GM12801 (cell line): Measurements from ENCODE around the gene TSPO.

Experiments used
- TF ChIP-seq, protein P1 (sequence below): IDR thresholded peaks from one replicate; pipeline ENCODE4 v1.5.1; 2011; ENCODE audit warnings: control low read depth; ENCODE audit not compliant: insufficient read length; ENCODE audit errors: extremely low read depth

Gene TSPO

GRCh38 chr22:43173566-43173965, 22.2 kb downstream of the TSPO start:
- TF ChIP-seq, protein P1, sequence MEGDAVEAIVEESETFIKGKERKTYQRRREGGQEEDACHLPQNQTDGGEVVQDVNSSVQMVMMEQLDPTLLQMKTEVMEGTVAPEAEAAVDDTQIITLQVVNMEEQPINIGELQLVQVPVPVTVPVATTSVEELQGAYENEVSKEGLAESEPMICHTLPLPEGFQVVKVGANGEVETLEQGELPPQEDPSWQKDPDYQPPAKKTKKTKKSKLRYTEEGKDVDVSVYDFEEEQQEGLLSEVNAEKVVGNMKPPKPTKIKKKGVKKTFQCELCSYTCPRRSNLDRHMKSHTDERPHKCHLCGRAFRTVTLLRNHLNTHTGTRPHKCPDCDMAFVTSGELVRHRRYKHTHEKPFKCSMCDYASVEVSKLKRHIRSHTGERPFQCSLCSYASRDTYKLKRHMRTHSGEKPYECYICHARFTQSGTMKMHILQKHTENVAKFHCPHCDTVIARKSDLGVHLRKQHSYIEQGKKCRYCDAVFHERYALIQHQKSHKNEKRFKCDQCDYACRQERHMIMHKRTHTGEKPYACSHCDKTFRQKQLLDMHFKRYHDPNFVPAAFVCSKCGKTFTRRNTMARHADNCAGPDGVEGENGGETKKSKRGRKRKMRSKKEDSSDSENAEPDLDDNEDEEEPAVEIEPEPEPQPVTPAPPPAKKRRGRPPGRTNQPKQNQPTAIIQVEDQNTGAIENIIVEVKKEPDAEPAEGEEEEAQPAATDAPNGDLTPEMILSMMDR: no peak

DNA sequence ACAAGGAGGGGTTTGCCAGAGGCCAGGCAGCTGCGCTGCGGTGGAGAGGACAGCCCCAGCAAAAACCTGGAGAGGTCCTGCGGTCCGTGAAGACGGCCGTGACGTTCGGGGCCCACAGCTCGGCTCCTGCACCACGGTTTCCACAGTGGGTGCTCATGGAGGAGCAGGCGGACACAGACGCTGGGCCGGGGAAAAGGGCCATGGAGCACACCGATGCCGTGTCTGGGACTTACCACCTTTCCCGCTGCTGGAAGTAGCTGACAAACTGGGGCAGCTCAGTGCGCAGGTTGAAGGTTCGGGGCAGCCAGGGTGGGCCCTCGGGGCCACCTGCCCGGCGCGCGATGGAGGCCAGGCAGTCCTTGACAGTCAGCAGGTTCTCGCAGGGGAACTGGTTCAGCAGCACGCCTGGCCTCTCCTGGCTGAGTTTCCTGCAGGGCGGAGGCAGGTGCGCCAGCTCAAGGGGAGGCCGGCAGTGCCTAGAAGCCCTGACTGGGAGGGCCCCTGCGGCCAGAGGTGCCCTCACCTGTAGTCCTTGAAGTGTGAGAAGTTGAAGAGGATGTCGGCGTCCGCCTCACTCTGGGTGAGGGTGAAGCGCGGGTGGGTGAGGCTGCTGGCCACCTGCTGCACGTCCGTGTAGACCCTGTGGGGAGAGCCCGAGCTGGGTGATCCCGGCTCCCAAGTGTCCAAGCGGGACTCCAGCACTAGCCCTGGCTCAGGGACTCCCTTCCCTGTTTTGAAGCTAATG, 22.8 kb downstream of the TSPO start:
- TF ChIP-seq, protein P1: no peak

GRCh38 chr22:43174941-43175531, 23.7 kb downstream of the TSPO start:
- TF ChIP-seq, protein P1: no peak

DNA sequence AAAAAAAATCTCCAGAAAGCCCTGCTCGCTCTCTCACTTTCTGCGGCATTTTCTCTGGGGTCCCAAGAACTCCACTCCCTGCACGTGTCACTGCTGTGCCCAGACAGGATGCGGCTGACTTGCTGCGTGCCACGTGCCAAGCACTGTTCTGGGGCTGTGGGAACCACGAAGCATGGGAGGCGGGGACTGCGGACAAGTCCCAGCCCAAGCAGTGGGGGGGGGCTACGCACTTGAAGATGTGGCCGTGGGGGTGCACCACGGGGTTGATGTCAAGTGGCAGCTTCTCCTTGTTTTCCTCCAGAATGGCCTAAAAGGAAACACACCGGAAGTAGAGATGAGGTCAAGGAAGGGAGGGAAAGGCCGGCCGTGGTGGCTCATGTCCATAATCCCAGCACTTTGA, 24.7 kb downstream of the TSPO start:
- TF ChIP-seq, protein P1: no peak

DNA sequence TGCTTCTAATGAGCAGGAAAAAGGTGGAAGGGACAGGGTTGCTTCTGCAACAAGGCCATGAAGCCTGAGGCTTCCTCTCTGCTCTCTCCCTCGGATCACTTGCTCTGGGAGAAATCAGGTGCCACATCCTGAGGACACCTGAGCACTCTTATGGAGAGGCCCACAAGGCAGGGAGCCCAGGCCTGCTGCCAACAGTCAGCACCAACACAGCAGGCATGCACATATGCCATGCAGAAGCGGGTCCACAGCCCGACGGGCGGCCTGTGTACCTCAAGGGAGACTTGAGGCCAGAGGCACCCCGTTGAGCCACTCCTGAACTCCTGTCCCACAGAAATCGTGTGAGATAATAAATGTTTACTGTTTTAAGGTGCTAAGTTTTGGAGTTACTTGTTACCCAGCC, 26.1 kb downstream of the TSPO start:
- TF ChIP-seq, protein P1: no peak

GRCh38 chr22:43179146-43179910, 28.0 kb downstream of the TSPO start:
- TF ChIP-seq, protein P1: no peak

- TF ChIP-seq, protein P1: no peak
These were observed 28.5 kb downstream of the TSPO start for GRCh38 chr22:43179911-43180195.
